Endothelial cell of umbilical vein (primary cell): ENCODE data around the gene DAG1. TPM values are rescaled to one million over a fixed set of nuclear protein-coding genes. Genes with fewer than 3 reads are reported as not detected.

Source experiments
- BruUV-seq: library from RNA; stranded (reverse); fragments of 400-500 nt; replicated peaks from 2 replicates; lab custom pipeline; 2021; lab: Mats Ljungman, UMichigan
- CTCF ChIA-PET: fragments of 300-600, 350-600 bp; sonication (Branson Sonifier 250); formaldehyde crosslinking; loops from one replicate; lab custom pipeline; 2021; ENCODE audit warnings: antibody characterized with exemption, inconsistent platforms; lab: Charles Lee
- POLR2A ChIA-PET: fragments of 300-600, 350-600 bp; sonication (Branson Sonifier 250); formaldehyde crosslinking; loops from one replicate; lab custom pipeline; 2021; ENCODE audit warnings: antibody characterized with exemption, inconsistent platforms; lab: Charles Lee
- DNase-seq: peaks from one replicate; pipeline ENCODE4 v3.0.0-alpha.2; 2011; ENCODE audit warnings: low read depth, low spot score
- FAIRE-seq: peaks from 2 replicates; lab custom pipeline; 2011; peaks lifted over from hg19 to GRCh38; lab: Jason Lieb, UNC
- H2AFZ ChIP-seq: 2 replicates; pipeline ENCODE4 v1.6.0; 2012; ENCODE audit warnings: low read depth, low read length, control low read depth, inconsistent platforms
- H3K27ac ChIP-seq: 2 replicates; pipeline ENCODE4 v1.5.1; 2011; ENCODE audit warnings: low read depth, mild to moderate bottlenecking, control low read depth, low read length, moderate library complexity; ENCODE audit not compliant: insufficient read depth
- H3K27me3 ChIP-seq, 2 experiments: 2 replicates each; pipeline versions ENCODE4 v1.6.0 to v1.6.1; 2011; ENCODE audit warnings: low read length in 2 of 2, mixed read lengths in 1 of 2; ENCODE audit not compliant: control insufficient read depth in 2 of 2, insufficient read depth in 2 of 2
- H3K36me3 ChIP-seq, 2 experiments: 2 replicates in 1 of 2; 3 replicates in 1 of 2; pipeline ENCODE4 v1.5.1; 2011; ENCODE audit warnings: low read length in 2 of 2, mild to moderate bottlenecking in 1 of 2, moderate library complexity in 1 of 2; ENCODE audit not compliant: control insufficient read depth in 2 of 2, insufficient read depth in 2 of 2; ENCODE audit errors: extremely low read depth in 1 of 2
- H3K4me1 ChIP-seq: 3 replicates; pipeline ENCODE4 v1.5.1; 2011; ENCODE audit warnings: mild to moderate bottlenecking, low read length; ENCODE audit not compliant: control insufficient read depth, insufficient read depth; ENCODE audit errors: extremely low read depth
- H3K4me2 ChIP-seq: 2 replicates; pipeline ENCODE4 v1.6.1; 2011; ENCODE audit warnings: low read length, control low read depth, mixed read lengths; ENCODE audit not compliant: insufficient read depth
- H3K4me3 ChIP-seq, 3 experiments: fragments of 200-600 bp in 1 of 3; sonication (generic), shearing (Covaris generic) in 1 of 3; replicated peaks in 1 of 3; 2 replicates each; pipeline ENCODE4 v1.5.1; 2011 to 2016; ENCODE audit warnings: control low read depth in 3 of 3, low read length in 3 of 3, mild to moderate bottlenecking in 2 of 3, inconsistent platforms in 1 of 3, low read depth in 1 of 3, moderate library complexity in 1 of 3; ENCODE audit not compliant: insufficient read depth in 1 of 3
- H3K79me2 ChIP-seq: 2 replicates; pipeline ENCODE4 v1.6.0; 2012; ENCODE audit warnings: low read length, inconsistent platforms; ENCODE audit not compliant: control insufficient read depth, insufficient read depth
- H3K9ac ChIP-seq: replicated peaks from 2 replicates; pipeline ENCODE3; 2011; ENCODE audit warnings: low read length, control low read depth; ENCODE audit not compliant: insufficient read depth; ENCODE audit errors: extremely low read depth
- H3K9me1 ChIP-seq: replicated peaks from 3 replicates; pipeline ENCODE4 v1.6.0; 2011; ENCODE audit warnings: mild to moderate bottlenecking, low read length; ENCODE audit not compliant: control insufficient read depth, insufficient read depth; ENCODE audit errors: extremely low read depth
- H3K9me3 ChIP-seq: replicated peaks from 2 replicates; pipeline ENCODE4 v1.5.1; 2012; ENCODE audit warnings: low read length, inconsistent platforms; ENCODE audit not compliant: control insufficient read depth, insufficient read depth
- H4K20me1 ChIP-seq: replicated peaks from 2 replicates; pipeline ENCODE3; 2011; ENCODE audit warnings: mild to moderate bottlenecking, low read length; ENCODE audit not compliant: control insufficient read depth, insufficient read depth; ENCODE audit errors: extremely low read depth
- EZH2 ChIP-seq: IDR thresholded peaks from 2 replicates; pipeline ENCODE4 v1.6.1; 2012; ENCODE audit warnings: borderline replicate concordance, low read depth, mild to moderate bottlenecking, moderate library complexity, low read length, inconsistent platforms; ENCODE audit not compliant: severe bottlenecking
- GATA2 ChIP-seq: IDR thresholded peaks from 2 replicates; pipeline ENCODE4 v1.7.0; 2011; ENCODE audit warnings: low read depth, mild to moderate bottlenecking, moderate library complexity, mixed read lengths, low read length; ENCODE audit not compliant: insufficient read length, insufficient read depth
- POLR2A ChIP-seq: IDR thresholded peaks from 2 replicates; pipeline ENCODE4 v1.6.1; 2012; ENCODE audit warnings: low read depth, mild to moderate bottlenecking, control low read depth, low read length
- POLR2AphosphoS5 ChIP-seq: IDR thresholded peaks from 2 replicates; pipeline ENCODE4 v1.6.1; 2012; ENCODE audit warnings: low read depth, mild to moderate bottlenecking, control low read depth, low read length, moderate library complexity; ENCODE audit not compliant: insufficient read depth
- dilution Hi-C: fragments of 300-500 bp; cut with MboI; formaldehyde crosslinking; loops from one replicate; pipeline ENCODE4 v1.15.0; 2019; ENCODE audit warnings: low sequenced_read_pairs; ENCODE audit not compliant: extremely low pct_ligation_motif_present
- intact Hi-C: fragments of 100-400 bp; cut with micrococcal nuclease; formaldehyde crosslinking; loops from one replicate; pipeline ENCODE4 v1.10.0; 2022
- polyA plus RNA-seq, 4 experiments: library from polyadenylated mRNA; depleted of rRNA in 3 of 4; stranded (reverse) in 3 of 4; unstranded in 1 of 4; fragments of >200 nt; gene quantifications; 2 replicates each; pipeline versions ENCODE4 v1.2.1 to v1.2.3, GENCODE V29; 2011 to 2012; ENCODE audit warnings: missing spikeins in 1 of 4
- total RNA-seq: library from RNA; stranded (reverse); gene quantifications from 2 replicates; pipeline ENCODE4 v1.2.3, GENCODE V29; 2021
- TF ChIP-seq, protein P1 (sequence below), 2 donors: IDR thresholded peaks; 1 replicate in 1 of 2; 2 replicates in 1 of 2; pipeline ENCODE4 v1.5.1; 2011; ENCODE audit warnings: low read length in 2 of 2, mild to moderate bottlenecking in 2 of 2, moderate library complexity in 2 of 2, control low read depth in 1 of 2, inconsistent platforms in 1 of 2, low read depth in 1 of 2; ENCODE audit not compliant: insufficient read depth in 1 of 2; ENCODE audit errors: extremely low read depth in 1 of 2
- TF ChIP-seq, protein P2 (sequence below): IDR thresholded peaks from 2 replicates; pipeline ENCODE4 v1.6.1; 2011; ENCODE audit not compliant: insufficient read depth, insufficient read length

DAG1 gene
- total and polyA plus RNA-seq, 2 donors (not counting 3 experiments of a cell fraction or from before 2014, with no cell fraction given), result 59.6 to 97.5 TPM

DNA sequence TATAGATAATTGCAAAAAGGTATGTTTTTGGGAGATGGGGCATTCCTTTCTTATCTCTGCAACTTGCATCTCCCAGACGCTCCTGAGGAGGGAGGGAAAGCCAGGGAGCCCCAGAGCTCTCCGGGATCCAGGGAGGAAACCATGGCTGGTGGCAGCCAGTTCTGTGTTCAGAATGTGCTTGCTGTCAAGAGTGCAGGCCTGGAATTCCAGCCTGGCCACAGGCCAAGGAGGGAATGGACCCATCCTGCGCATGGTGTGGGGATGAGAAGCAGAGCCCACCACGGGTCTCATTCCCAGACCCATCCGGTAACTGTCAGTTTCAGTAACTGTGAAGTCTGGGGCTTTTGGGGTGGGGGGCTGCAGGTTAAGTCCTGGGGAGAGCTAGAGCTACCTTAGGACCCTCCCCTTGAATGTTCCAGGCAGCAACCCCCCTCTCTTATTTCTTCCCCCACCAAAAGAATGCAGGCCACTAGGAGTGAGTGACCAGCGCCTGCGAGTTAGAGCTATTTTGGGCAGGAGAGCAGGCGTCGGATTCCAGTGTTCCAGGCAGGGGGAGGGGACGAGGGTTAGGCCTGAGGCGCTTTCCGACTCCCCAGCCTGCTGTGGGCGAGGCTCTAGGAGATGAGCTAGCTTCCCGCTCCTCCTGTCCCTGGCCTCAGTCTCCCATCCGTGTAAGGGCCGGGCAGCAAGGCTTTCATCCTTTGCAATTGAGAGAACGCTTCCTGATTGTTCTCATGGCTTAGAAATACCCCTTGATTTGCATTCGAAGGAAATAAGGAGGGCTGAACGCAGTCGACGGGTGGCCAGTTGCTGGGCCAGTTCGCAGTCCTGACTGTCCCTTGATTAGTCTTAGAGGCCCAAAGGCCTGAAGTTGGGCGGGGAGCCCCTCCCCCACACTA, 781 bp upstream of the DAG1 start:
- H3K27ac ChIP-seq, result peak overlapping the region; percentile 61
- intact Hi-C loops, result no loop called here
- peak overlapping the region; percentile 68 for H3K4me2 ChIP-seq
- H4K20me1 ChIP-seq, result no peaks in the 10 kb centered on the region
- no peaks in the 10 kb centered on the region for H3K36me3 ChIP-seq
- dilution Hi-C loops, result no loop called here
- peaks cover 19% of the 10 kb centered on the region for H3K79me2 ChIP-seq
- TF ChIP-seq GATA2, result no peak
- peak; percentile 20 for TF ChIP-seq POLR2AphosphoS5
- H3K9me1 ChIP-seq, result no peaks in the 10 kb centered on the region
- BruUV-seq, result TSS peak; percentile 91
- no peaks in the 10 kb centered on the region for H3K9me3 ChIP-seq
- H3K4me3 ChIP-seq, result peak overlapping the region; percentile 2 to 35 (median 31)
- peak overlapping the region; percentile 68 for H2AFZ ChIP-seq
- POLR2A ChIA-PET, result no interaction called here
- CTCF ChIA-PET, result interaction anchor here (1.0 to 4.3 kb wide), 7 partner anchors 12 to 481 kb away, joined by 3 to 28 read pairs (median 5); partner anchors contain the start of genes KLHDC8B, LAMB2 and USP4
- H3K27me3 ChIP-seq, result no peaks in the 10 kb centered on the region
- FAIRE-seq (no peak), DNase-seq (peak; percentile 29)
- peak overlapping the region; percentile 76 for H3K9ac ChIP-seq
- peaks cover 17% of the 10 kb centered on the region for H3K4me1 ChIP-seq

DNA sequence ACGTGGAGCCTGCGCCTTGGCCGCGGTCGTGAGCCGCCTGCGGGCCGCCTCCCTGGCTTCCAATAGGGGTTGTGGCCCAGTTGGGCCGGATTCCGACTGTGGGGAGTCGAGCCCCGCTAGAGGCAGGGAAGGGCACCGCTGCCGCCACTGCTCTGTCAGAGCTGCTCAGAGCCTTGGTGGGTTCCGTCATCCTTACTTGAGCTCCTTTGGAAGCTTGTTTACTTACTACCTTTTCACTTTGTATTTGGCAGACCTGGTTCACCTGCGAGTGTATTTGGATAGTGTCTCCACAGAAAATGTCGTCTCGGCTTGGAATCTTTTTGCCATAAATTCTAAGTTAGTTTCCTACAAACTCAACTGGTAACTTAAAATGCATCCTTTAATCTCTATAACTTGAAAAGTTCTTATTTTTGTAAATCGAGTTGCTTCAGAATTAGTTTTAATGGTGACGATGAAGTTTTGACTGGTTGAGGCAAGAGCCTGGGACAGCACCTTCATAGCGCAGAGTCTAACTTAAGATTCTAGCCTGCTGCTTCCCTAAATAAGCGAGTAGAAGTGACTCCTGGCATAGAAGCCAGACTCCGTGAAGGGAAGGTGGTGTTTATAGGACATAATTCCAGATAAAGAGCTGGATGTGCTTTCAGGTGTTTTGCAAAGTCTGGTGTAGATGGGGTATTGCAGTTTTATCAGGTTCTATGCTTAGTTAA, 800 bp downstream of the DAG1 start:
- FAIRE-seq (peak; percentile 61), DNase-seq (no peak)
- Histone ChIP-seq H3K9me1 (no peaks in the 10 kb centered on the region), H3K27ac (peak overlapping the region; percentile 56), H3K4me1 (peaks cover 17% of the 10 kb centered on the region), H3K4me3 (peak overlapping the region; percentile 52 to 92 (median 81)), H3K4me2 (peak overlapping the region; percentile 92), H3K9me3 (no peaks in the 10 kb centered on the region), H4K20me1 (no peaks in the 10 kb centered on the region), H2AFZ (peak overlapping the region; percentile 55), H3K9ac (peak overlapping the region; percentile 79), H3K79me2 (peaks cover 19% of the 10 kb centered on the region), H3K36me3 (no peaks in the 10 kb centered on the region), H3K27me3 (no peaks in the 10 kb centered on the region)
- intact Hi-C loops (loop anchor here (1.0 kb wide), 1 partner anchor 42 kb away; the partner anchor contains the start of gene NICN1), dilution Hi-C loops (no loop called here)
- POLR2A ChIA-PET, result no interaction called here
- TF ChIP-seq POLR2A, result no peak
- TF ChIP-seq EZH2, result no peak
- TF ChIP-seq POLR2AphosphoS5, result no peak
- TF ChIP-seq, protein P1, sequence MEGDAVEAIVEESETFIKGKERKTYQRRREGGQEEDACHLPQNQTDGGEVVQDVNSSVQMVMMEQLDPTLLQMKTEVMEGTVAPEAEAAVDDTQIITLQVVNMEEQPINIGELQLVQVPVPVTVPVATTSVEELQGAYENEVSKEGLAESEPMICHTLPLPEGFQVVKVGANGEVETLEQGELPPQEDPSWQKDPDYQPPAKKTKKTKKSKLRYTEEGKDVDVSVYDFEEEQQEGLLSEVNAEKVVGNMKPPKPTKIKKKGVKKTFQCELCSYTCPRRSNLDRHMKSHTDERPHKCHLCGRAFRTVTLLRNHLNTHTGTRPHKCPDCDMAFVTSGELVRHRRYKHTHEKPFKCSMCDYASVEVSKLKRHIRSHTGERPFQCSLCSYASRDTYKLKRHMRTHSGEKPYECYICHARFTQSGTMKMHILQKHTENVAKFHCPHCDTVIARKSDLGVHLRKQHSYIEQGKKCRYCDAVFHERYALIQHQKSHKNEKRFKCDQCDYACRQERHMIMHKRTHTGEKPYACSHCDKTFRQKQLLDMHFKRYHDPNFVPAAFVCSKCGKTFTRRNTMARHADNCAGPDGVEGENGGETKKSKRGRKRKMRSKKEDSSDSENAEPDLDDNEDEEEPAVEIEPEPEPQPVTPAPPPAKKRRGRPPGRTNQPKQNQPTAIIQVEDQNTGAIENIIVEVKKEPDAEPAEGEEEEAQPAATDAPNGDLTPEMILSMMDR (IDR thresholded peaks at IDR 0.05; ENCODE audit: extremely low read depth in 1 of 2, insufficient read depth in 1 of 2, low read depth in 1 of 2, low read length in 2 of 2), result peak in 1 of 2 donors; percentile 7
- TF ChIP-seq, protein P2, sequence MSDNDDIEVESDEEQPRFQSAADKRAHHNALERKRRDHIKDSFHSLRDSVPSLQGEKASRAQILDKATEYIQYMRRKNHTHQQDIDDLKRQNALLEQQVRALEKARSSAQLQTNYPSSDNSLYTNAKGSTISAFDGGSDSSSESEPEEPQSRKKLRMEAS, result no peak
- CTCF ChIA-PET, result interaction anchor here (0.8 to 4.3 kb wide), 8 partner anchors 22 to 483 kb away, joined by 3 to 28 read pairs (median 3); partner anchors contain the start of genes KLHDC8B and LAMB2
- BruUV-seq, result TSS peak; percentile 58
